GM12873 (cell line): ENCODE measurements around the gene MYO1G.

Experiments
- TF ChIP-seq, protein P1 (sequence below): IDR thresholded peaks from 2 replicates; pipeline ENCODE4 v1.5.1; 2012; ENCODE audit warnings: low read depth, mild to moderate bottlenecking, moderate library complexity, low read length, control low read depth; ENCODE audit not compliant: insufficient read depth; ENCODE audit errors: missing control alignments

Gene MYO1G

DNA sequence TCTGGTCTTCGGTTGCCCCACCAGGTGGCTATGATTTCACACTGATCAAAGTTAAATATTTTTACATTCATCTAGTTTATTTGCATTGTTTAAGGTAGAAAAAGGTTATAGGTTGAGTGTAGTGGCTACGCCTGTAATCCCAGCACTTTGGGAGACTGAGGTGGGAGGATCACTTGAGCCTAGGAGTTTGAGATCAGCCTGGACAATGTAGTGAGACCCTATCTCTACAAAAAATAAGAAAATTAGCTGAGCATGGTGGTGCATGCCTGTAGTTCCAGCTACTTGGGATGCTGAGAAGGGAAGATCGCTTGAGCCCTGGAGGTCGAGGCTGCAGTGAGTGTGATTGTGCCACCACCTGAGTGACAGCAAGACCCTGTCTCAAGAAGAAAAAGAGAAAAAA, 25.0 kb upstream of the MYO1G start:
- TF ChIP-seq, protein P1, sequence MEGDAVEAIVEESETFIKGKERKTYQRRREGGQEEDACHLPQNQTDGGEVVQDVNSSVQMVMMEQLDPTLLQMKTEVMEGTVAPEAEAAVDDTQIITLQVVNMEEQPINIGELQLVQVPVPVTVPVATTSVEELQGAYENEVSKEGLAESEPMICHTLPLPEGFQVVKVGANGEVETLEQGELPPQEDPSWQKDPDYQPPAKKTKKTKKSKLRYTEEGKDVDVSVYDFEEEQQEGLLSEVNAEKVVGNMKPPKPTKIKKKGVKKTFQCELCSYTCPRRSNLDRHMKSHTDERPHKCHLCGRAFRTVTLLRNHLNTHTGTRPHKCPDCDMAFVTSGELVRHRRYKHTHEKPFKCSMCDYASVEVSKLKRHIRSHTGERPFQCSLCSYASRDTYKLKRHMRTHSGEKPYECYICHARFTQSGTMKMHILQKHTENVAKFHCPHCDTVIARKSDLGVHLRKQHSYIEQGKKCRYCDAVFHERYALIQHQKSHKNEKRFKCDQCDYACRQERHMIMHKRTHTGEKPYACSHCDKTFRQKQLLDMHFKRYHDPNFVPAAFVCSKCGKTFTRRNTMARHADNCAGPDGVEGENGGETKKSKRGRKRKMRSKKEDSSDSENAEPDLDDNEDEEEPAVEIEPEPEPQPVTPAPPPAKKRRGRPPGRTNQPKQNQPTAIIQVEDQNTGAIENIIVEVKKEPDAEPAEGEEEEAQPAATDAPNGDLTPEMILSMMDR, result no peak

DNA sequence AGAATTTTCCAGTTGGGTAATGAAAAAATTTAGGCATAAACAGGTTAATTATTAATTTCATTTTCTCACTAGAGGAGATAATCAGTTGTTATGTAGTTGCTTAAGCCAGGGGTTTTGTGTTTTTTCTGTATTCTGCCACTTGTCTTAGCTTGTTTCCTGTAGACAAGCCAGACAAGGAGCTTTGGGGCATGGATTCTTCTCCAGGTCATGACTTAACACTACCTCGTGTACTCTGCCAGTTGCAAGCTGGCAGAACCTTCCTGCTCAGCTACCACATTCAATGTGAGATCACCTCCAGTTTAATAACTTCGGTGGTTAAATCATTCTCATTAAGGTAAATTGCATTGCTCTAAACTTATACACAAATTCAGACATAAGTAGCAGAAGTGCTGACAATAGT, 23.0 kb upstream of the MYO1G start:
- TF ChIP-seq, protein P1, result no peak

DNA sequence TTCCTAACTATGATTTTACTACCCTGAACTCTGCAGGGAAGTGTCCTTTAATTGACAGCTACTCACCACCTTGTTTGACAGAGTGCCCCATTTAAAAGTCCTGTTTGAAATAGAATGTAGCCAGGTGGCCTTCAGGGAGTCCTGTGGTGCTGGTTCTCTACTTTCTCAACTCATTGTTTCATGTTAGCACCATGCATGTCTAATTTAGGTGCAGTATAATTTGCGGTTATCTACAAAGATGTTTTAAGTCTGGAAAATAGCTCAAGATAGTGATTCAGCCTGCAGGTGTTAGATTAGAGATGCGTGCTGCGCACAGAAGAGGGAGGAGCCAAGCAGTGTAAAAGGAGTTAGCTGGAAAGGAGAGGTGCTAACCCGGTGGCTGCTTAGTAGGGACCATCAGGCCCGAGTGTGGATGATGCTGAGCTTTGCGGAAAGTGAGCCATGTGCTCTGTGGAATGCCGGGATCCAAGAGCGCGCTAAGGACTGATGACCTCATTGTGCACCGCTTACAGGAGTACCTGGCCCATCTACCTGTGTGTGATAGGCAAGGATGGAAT, 22.4 kb upstream of the MYO1G start:
- TF ChIP-seq, protein P1, result no peak

DNA sequence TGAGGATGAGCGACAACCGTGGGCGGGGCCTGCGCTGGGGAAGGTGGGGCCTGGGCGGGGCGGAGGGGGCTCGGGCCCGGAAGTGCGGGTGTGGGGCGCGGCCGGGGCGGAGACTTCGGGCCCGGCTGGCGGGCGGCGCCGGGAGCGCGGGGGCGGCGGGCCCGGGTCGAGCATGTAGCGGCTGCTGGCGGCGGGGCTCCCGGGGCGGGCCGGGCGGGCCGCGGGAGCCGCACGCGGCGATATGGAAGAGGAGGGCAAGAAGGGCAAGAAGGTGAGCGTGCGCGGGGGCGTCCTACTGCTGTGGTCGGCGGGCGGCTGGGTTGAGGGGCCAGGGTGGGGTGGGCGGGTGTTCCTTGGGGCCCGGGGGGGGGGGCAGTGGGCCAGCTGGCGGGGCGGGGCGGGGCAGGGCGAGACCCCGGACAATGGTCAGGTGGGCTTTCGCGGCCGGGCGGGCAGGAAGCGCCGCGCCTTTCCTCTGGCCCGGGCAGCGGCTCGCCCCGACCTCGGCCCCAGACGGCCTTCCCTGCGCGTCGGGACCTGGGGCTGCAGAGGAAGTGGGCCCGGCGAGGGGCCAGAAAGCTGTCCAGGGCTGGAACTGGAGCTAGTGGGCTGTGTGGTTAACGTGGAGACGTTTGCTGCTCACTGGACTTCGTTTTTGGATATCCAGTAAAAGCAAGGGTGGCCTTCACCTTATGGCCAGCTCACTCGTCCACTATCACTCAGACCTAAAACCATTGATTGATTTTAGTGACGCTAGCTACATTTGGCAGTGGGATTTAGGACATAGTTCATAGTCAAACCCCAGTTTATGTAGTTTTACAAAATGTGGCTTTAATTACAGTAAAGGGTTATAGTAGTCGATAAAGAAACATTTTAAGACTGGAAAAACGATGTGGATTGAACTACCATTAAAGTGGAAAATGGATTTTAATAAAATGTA, 21.5 kb upstream of the MYO1G start, which contains the start of gene CCM2:
Gene CCM2, plus strand, starts transcription at position 109 of the 940 bp plus-strand sequence. Its CDS starts 133 bp downstream, at position 242.
- TF ChIP-seq, protein P1, result no peak

DNA sequence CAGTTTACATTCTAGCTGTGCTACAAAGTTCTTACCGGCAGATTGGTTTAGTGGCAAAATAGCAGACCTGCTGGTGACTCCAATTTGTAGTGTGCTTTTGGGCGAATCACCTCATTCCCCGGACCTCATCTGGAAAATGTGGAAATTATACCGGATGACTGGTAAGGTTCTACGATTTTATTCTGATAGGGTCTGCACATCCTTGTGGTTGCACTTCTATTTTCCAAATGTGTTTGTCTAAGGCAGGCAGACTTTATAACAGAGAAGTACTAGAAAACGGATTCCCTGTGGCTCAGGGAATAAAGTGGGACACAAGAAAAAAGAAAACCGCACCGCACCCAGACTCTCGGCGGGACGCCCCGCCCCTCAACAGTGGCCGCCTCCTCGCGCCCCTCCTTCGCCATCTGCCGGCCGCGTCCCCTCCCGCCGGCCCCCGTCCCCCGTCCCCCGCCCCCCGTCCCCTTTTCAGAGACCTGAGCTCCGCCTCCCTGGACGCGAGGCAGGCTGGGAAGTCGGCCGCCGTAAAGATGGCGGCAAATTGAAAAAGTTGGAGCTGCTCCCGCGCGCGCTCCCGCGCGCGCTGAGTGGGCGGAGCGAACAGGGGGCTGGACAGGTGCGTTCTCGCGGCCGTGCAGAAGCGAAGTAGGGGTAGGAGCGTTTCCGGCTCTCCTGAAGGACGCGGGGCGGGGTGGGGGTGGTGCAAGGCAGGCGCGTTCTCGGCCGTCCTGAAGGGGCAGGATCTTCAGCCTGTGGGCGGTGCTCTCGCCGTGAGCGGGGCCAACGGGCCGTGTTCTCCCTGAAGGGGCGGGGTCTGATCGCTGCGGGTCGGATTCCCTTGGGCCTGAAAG, 20.7 kb upstream of the MYO1G start:
- TF ChIP-seq, protein P1, result no peak

DNA sequence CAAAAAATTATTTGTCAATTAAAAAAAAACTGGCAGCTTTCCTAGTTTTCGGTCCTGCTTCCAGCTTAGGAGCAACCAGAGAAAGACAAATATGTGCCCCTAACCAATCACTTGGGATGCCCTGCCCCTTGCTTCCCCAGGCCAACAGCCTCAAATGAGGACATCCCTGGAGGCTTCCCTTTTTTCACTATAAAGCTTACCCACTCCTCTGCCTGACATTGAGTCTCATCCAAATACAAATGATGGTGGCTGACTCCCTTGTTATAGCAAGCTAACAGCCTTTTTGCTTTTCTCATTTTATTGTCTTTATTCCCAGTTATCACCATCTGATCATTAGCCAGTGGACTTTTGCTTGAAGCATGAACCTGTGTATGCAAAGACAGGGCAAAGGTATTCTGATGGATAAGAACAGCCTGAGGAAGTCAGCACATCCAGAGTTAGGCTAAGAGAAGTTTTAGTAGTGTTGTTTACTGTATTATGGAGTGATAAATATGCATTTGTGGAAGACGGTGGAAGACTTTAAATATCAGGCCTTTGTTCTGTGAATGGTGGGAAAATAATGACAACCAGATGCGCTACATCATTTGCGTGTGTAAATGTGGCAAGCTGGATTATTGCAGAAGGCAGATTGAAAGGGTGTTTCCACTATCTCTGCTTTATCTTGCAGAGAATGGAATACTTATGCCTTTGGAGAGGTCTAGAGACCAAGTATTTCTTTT, 19.5 kb upstream of the MYO1G start:
- TF ChIP-seq, protein P1, result no peak
